ENCODE results near the gene TPM3. TPM values are rescaled to one million over a fixed set of nuclear protein-coding genes. Genes with fewer than 3 reads are reported as not detected.
A peak's percentile ranks its signal among the peaks of the same experiment; 100 is the strongest.

Gene TPM3
- total and polyA plus RNA-seq, 2 of the 8 experiments (the other 6 are each of a cell fraction or from before 2014, with no cell fraction given) = 278 to 572 TPM

GRCh38 chr1:154220071-154220969 lies 28.4 kb upstream of the TPM3 start, which contains the start of gene UBAP2L (continued):
- peak; percentile 98 for TF ChIP-seq YY1 (IDR thresholded peaks at IDR 0.05; ENCODE audit: low read depth, low read length)
- TF ChIP-seq SUZ12 (IDR thresholded peaks at IDR 0.05; ENCODE audit: low read length) = no peak; the same call in 1 of the 2 replicates
- TF ChIP-seq CBX8 (IDR thresholded peaks at IDR 0.05; ENCODE audit: borderline replicate concordance, low read depth, low read length) = no peak
- no peak for TF ChIP-seq GABPA (IDR thresholded peaks at IDR 0.05; ENCODE audit: borderline replicate concordance, insufficient read depth, low read length)
- no peak for TF ChIP-seq JUN (IDR thresholded peaks at IDR 0.05; ENCODE audit: low read depth, low read length)
- no peak for TF ChIP-seq ASH2L (IDR thresholded peaks at IDR 0.05; ENCODE audit: low read length)
- TF ChIP-seq CEBPB (IDR thresholded peaks at IDR 0.05; ENCODE audit: low read depth, low read length) = no peak
- no peak for TF ChIP-seq HDAC6 (IDR thresholded peaks at IDR 0.05; ENCODE audit: low read depth, low read length)
- TF ChIP-seq RBBP5 (IDR thresholded peaks at IDR 0.05; ENCODE audit: borderline replicate concordance, low read depth, low read length) = 0 out of 2 replicates have a peak, but pooled peaks have one; percentile 41
- peak; percentile 26; the same call in 1 of the 2 replicates for TF ChIP-seq SP4 (IDR thresholded peaks at IDR 0.05; ENCODE audit: low read length)
- no peak for TF ChIP-seq MAFK (IDR thresholded peaks at IDR 0.05; ENCODE audit: low read depth, low read length)
- TF ChIP-seq ZNF274 (IDR thresholded peaks at IDR 0.05; ENCODE audit: borderline replicate concordance, extremely low read depth, low read length) = no peak
- TF ChIP-seq RNF2 (IDR thresholded peaks at IDR 0.05; ENCODE audit: borderline replicate concordance, low read depth, low read length, missing control alignments, poor library complexity, severe bottlenecking) = no peak
- TF ChIP-seq BACH1 (IDR thresholded peaks at IDR 0.05; ENCODE audit: low read length) = peak; percentile 70
- TF ChIP-seq POU5F1 (IDR thresholded peaks at IDR 0.05; ENCODE audit: low read depth, low read length) = no peak
- TF ChIP-seq NRF1 (IDR thresholded peaks at IDR 0.05; ENCODE audit: low read depth, low read length) = peak; percentile 29; the same call in 1 of the 2 replicates
- TF ChIP-seq, protein P1, sequence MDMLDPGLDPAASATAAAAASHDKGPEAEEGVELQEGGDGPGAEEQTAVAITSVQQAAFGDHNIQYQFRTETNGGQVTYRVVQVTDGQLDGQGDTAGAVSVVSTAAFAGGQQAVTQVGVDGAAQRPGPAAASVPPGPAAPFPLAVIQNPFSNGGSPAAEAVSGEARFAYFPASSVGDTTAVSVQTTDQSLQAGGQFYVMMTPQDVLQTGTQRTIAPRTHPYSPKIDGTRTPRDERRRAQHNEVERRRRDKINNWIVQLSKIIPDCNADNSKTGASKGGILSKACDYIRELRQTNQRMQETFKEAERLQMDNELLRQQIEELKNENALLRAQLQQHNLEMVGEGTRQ (IDR thresholded peaks at IDR 0.05; ENCODE audit: low read length) = peak; percentile 98
- TF ChIP-seq TAF7 (optimal IDR thresholded peaks at IDR 0.05; ENCODE audit: borderline replicate concordance, low read depth, low read length) = peak; percentile 93
- 0 out of 2 replicates have a peak, but pooled peaks have one; percentile 45 for TF ChIP-seq CHD1 (IDR thresholded peaks at IDR 0.05; ENCODE audit: low read depth, low read length)
- 0 out of 2 replicates have a peak, but pooled peaks have one; percentile 12 for TF ChIP-seq TCF12 (IDR thresholded peaks at IDR 0.05; ENCODE audit: low read depth, low read length)
- peak; percentile 55 for TF ChIP-seq ATF2 (IDR thresholded peaks at IDR 0.05; ENCODE audit: low read length)
